ENCODE measurements around the gene ABHD8.

ABHD8 gene

DNA sequence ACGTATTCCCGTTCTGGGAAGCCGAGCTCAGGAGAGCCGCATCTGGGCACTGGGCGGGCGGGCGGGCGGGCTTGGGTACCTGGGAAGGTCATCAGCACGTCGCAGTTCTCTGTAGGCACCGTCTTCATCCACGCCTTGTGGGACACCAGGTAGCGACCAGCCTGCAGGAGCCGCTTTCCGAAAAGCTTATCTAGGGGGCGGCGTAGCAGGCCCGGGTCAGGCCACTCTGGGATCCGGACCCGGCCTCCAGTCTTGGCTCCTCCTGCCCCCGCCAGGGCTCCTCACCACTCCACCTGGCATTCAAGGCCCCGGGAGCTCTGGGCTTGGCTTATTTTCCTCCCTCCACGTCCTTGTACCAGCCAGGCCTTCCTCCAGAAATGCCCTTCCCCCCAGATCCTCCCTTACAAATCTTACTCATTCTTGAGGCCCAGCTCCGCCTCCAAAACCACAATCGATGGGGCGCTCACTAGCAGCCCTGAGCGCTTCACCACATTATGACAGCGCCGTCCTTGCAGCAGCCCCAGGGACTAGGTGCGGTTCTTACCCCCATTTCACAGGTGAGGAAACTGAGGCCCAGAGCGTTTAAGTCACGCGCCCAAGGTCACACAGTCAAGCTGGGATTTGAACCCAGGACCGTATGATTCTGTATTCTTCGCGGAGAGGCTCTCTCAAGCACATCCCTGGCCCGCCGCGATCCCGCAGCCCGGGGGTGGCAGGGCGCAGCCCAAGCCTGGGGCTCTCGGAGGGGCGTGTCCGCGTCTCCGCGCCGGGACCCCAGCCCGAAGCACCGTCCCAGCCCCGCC lies 30.6 kb upstream of the ABHD8 start:
- Histone ChIP-seq H3K4me3 (ENCODE audit: control insufficient read depth in 1 of 7, extremely low read depth in 1 of 7, insufficient read depth in 4 of 7, low read depth in 2 of 7, low read length in 6 of 7) (peak overlapping the region; percentile 52 to 90 (median 80)), H3K9me3 (ENCODE audit: control extremely low read depth in 1 of 5, control insufficient read depth in 4 of 5, insufficient read depth in 2 of 5, low read depth in 1 of 5, low read length in 4 of 5) (no peaks in the 10 kb centered on the region), H3K27me3 (replicated peaks in 2 of 5; ENCODE audit: control insufficient read depth in 4 of 5, insufficient read depth in 5 of 5, low read length in 4 of 5) (peaks cover 0 to 12% (median 0%) of the 10 kb centered on the region in 5 experiments), H3K27ac (ENCODE audit: insufficient read depth in 1 of 2, low read depth in 1 of 2, low read length in 2 of 2, poor library complexity in 1 of 2, severe bottlenecking in 2 of 2) (no peak overlapping the region), H3K4me1 (ENCODE audit: control extremely low read depth in 1 of 4, control insufficient read depth in 4 of 4, insufficient read depth in 4 of 4, low read length in 3 of 4) (peaks cover 0 to 56% (median 49%) of the 10 kb centered on the region in 4 experiments), H3K36me3 (ENCODE audit: control insufficient read depth in 4 of 4, insufficient read depth in 4 of 4, low read length in 3 of 4) (peaks cover 0 to 3% (median 2%) of the 10 kb centered on the region in 4 experiments)
- DNase-seq, result peak; percentile 83 to 95 (median 94)
- CTCF ChIA-PET, result interaction anchor here (1.2 to 2.4 kb wide), 3 partner anchors 10 to 31 kb away, joined by 4 to 11 read pairs (median 8); partner anchors contain the start of gene ABHD8
- POLR2A ChIA-PET, result no interaction called here
- 30% methylated on average over 44 of the region's 52 CpGs for WGBS (ENCODE audit: insufficient coverage)

GRCh38 chr19:17332677-17333581 lies 29.7 kb upstream of the ABHD8 start:
- Histone ChIP-seq H3K27me3 (replicated peaks in 2 of 5; ENCODE audit: control insufficient read depth in 4 of 5, insufficient read depth in 5 of 5, low read length in 4 of 5) (peaks cover 0 to 12% (median 0%) of the 10 kb centered on the region in 5 experiments), H3K36me3 (ENCODE audit: control insufficient read depth in 4 of 4, insufficient read depth in 4 of 4, low read length in 3 of 4) (no peaks in the 10 kb centered on the region), H3K27ac (ENCODE audit: insufficient read depth in 1 of 2, low read depth in 1 of 2, low read length in 2 of 2, poor library complexity in 1 of 2, severe bottlenecking in 2 of 2) (no peak overlapping the region), H3K9me3 (ENCODE audit: control extremely low read depth in 1 of 5, control insufficient read depth in 4 of 5, insufficient read depth in 2 of 5, low read depth in 1 of 5, low read length in 4 of 5) (no peaks in the 10 kb centered on the region), H3K4me1 (ENCODE audit: control extremely low read depth in 1 of 4, control insufficient read depth in 4 of 4, insufficient read depth in 4 of 4, low read length in 3 of 4) (peaks cover 0 to 54% (median 44%) of the 10 kb centered on the region in 4 experiments), H3K4me3 (ENCODE audit: control insufficient read depth in 1 of 7, extremely low read depth in 1 of 7, insufficient read depth in 4 of 7, low read depth in 2 of 7, low read length in 6 of 7) (no peak overlapping the region)
- peak; percentile 72 to 87 (median 83) for DNase-seq
- CTCF ChIA-PET, result interaction anchor here (0.6 to 2.4 kb wide), 8 partner anchors 9 to 76 kb away, joined by 3 to 11 read pairs (median 4); partner anchors contain the start of gene ABHD8
- 97% methylated on average over 45 of the region's 45 CpGs for WGBS (ENCODE audit: insufficient coverage)
- POLR2A ChIA-PET, result interaction anchor here (1.0 kb wide), 1 partner anchor 15 kb away, joined by 3 read pairs; no protein-coding TSS in a partner anchor

- ChIA-PET CTCF (interaction anchor here (0.8 to 2.4 kb wide), 6 partner anchors 8 to 57 kb away, joined by 3 to 11 read pairs (median 5); partner anchors contain the start of gene ABHD8), POLR2A (interaction anchor here (1.0 kb wide), 1 partner anchor 15 kb away, joined by 3 read pairs; no protein-coding TSS in a partner anchor)
- DNase-seq, result no peak
- H3K4me1 ChIP-seq (ENCODE audit: control extremely low read depth in 1 of 4, control insufficient read depth in 4 of 4, insufficient read depth in 4 of 4, low read length in 3 of 4), result peaks cover 0 to 49% (median 39%) of the 10 kb centered on the region in 4 experiments
- no peaks in the 10 kb centered on the region for H3K9me3 ChIP-seq (ENCODE audit: control extremely low read depth in 1 of 5, control insufficient read depth in 4 of 5, insufficient read depth in 2 of 5, low read depth in 1 of 5, low read length in 4 of 5)
- H3K36me3 ChIP-seq (ENCODE audit: control insufficient read depth in 4 of 4, insufficient read depth in 4 of 4, low read length in 3 of 4), result no peaks in the 10 kb centered on the region
- peaks cover 0 to 12% (median 0%) of the 10 kb centered on the region in 5 experiments for H3K27me3 ChIP-seq (replicated peaks in 2 of 5; ENCODE audit: control insufficient read depth in 4 of 5, insufficient read depth in 5 of 5, low read length in 4 of 5)
- H3K4me3 ChIP-seq (ENCODE audit: control insufficient read depth in 1 of 7, extremely low read depth in 1 of 7, insufficient read depth in 4 of 7, low read depth in 2 of 7, low read length in 6 of 7), result no peak overlapping the region
- no peak overlapping the region for H3K27ac ChIP-seq (ENCODE audit: insufficient read depth in 1 of 2, low read depth in 1 of 2, low read length in 2 of 2, poor library complexity in 1 of 2, severe bottlenecking in 2 of 2)
- WGBS (ENCODE audit: insufficient coverage), result 97% methylated on average over 7 of the region's 8 CpGs
Measured at GRCh38 chr19:17332360-17332676, 29.1 kb upstream of the ABHD8 start.

DNA sequence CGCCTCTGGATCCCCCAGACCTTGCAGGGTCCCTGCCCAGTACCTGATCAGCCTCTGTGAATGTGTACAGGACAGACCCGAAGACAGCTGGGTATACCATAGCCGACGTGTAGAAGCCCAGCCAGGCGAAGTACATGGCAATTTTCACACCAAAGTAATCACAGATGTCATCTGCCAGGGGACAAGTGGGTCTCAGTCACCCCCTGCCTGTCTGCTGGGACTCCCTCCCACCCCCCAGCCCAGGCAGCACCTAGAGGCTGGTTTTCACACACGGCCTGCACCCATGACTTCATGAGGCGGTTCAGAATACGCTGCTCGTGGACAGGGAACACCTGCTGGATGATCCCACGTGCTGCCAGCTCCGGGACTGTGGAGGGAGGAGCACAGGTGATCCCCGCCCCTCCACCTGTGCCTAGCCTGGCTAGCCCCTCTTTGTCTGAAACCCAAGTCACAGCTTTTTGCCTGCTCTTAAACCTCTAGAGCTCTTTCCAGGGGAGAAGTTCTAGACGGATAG lies 27.9 kb upstream of the ABHD8 start:
- Histone ChIP-seq H3K27me3 (replicated peaks in 2 of 5; ENCODE audit: control insufficient read depth in 4 of 5, insufficient read depth in 5 of 5, low read length in 4 of 5) (peaks cover 0 to 12% (median 0%) of the 10 kb centered on the region in 5 experiments), H3K4me1 (ENCODE audit: control extremely low read depth in 1 of 4, control insufficient read depth in 4 of 4, insufficient read depth in 4 of 4, low read length in 3 of 4) (peaks cover 0 to 41% (median 36%) of the 10 kb centered on the region in 4 experiments), H3K9me3 (ENCODE audit: control extremely low read depth in 1 of 5, control insufficient read depth in 4 of 5, insufficient read depth in 2 of 5, low read depth in 1 of 5, low read length in 4 of 5) (no peaks in the 10 kb centered on the region), H3K36me3 (ENCODE audit: control insufficient read depth in 4 of 4, insufficient read depth in 4 of 4, low read length in 3 of 4) (no peaks in the 10 kb centered on the region), H3K4me3 (ENCODE audit: control insufficient read depth in 1 of 7, extremely low read depth in 1 of 7, insufficient read depth in 4 of 7, low read depth in 2 of 7, low read length in 6 of 7) (no peak overlapping the region), H3K27ac (ENCODE audit: insufficient read depth in 1 of 2, low read depth in 1 of 2, low read length in 2 of 2, poor library complexity in 1 of 2, severe bottlenecking in 2 of 2) (no peak overlapping the region)
- ChIA-PET CTCF (interaction anchor here (0.5 to 1.6 kb wide), 3 partner anchors 14 to 1165 kb away, joined by 4 to 8 read pairs (median 4); no protein-coding TSS in a partner anchor), POLR2A (interaction anchor here (1.1 kb wide), 1 partner anchor 16 kb away, joined by 3 read pairs; no protein-coding TSS in a partner anchor)
- no peak for DNase-seq
- 98% methylated on average over 11 of the region's 13 CpGs for WGBS (ENCODE audit: insufficient coverage)

GRCh38 chr19:17330262-17331044 lies 27.2 kb upstream of the ABHD8 start:
- CTCF ChIA-PET, result interaction anchor here (0.6 to 1.6 kb wide), 3 partner anchors 15 to 43 kb away, joined by 3 to 8 read pairs (median 4); no protein-coding TSS in a partner anchor
- no peaks in the 10 kb centered on the region for H3K9me3 ChIP-seq (ENCODE audit: control extremely low read depth in 1 of 5, control insufficient read depth in 4 of 5, insufficient read depth in 2 of 5, low read depth in 1 of 5, low read length in 4 of 5)
- H3K4me1 ChIP-seq (ENCODE audit: control extremely low read depth in 1 of 4, control insufficient read depth in 4 of 4, insufficient read depth in 4 of 4, low read length in 3 of 4), result peaks cover 0 to 38% (median 31%) of the 10 kb centered on the region in 4 experiments
- H3K36me3 ChIP-seq (ENCODE audit: control insufficient read depth in 4 of 4, insufficient read depth in 4 of 4, low read length in 3 of 4), result no peaks in the 10 kb centered on the region
- no peak overlapping the region for H3K27ac ChIP-seq (ENCODE audit: insufficient read depth in 1 of 2, low read depth in 1 of 2, low read length in 2 of 2, poor library complexity in 1 of 2, severe bottlenecking in 2 of 2)
- POLR2A ChIA-PET, result interaction anchor here (1.1 kb wide), 1 partner anchor 15 kb away, joined by 3 read pairs; no protein-coding TSS in a partner anchor
- DNase-seq, result no peak
- H3K4me3 ChIP-seq (ENCODE audit: control insufficient read depth in 1 of 7, extremely low read depth in 1 of 7, insufficient read depth in 4 of 7, low read depth in 2 of 7, low read length in 6 of 7), result no peak overlapping the region
- 94% methylated on average over 15 of the region's 24 CpGs for WGBS (ENCODE audit: insufficient coverage)
- peaks cover 0 to 12% (median 0%) of the 10 kb centered on the region in 5 experiments for H3K27me3 ChIP-seq (replicated peaks in 2 of 5; ENCODE audit: control insufficient read depth in 4 of 5, insufficient read depth in 5 of 5, low read length in 4 of 5)
